ENCODE measurements around the gene HIC1.
A peak's percentile ranks its signal among the peaks of the same experiment; 100 is the strongest.

HIC1 gene

GRCh38 chr17:2047590-2047989, 7.3 kb upstream of the HIC1 start:
- no peak for DNase-seq

DNA sequence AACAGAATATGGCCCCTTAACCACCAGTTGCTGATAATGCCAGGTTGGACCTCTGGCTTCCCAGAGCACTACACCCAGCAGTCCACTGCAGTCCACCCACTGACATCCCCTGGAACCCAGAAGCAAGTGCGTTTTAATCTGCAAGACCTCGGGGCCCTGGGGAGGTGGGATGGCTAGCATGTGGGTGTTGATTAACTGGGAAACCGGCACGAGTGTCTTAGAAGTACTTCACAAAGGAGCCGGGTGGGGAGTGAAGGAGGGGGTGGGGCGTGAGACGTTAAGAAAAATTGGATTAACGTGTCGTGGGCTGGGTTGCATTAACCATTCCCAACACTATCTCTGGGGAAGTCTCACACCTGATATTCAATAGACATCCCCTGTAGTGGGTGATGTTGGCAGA, 6.1 kb upstream of the HIC1 start:
- no peak for DNase-seq

- peak; percentile 95 for DNase-seq
These were observed 5.3 kb upstream of the HIC1 start for GRCh38 chr17:2049333-2050299.

DNA sequence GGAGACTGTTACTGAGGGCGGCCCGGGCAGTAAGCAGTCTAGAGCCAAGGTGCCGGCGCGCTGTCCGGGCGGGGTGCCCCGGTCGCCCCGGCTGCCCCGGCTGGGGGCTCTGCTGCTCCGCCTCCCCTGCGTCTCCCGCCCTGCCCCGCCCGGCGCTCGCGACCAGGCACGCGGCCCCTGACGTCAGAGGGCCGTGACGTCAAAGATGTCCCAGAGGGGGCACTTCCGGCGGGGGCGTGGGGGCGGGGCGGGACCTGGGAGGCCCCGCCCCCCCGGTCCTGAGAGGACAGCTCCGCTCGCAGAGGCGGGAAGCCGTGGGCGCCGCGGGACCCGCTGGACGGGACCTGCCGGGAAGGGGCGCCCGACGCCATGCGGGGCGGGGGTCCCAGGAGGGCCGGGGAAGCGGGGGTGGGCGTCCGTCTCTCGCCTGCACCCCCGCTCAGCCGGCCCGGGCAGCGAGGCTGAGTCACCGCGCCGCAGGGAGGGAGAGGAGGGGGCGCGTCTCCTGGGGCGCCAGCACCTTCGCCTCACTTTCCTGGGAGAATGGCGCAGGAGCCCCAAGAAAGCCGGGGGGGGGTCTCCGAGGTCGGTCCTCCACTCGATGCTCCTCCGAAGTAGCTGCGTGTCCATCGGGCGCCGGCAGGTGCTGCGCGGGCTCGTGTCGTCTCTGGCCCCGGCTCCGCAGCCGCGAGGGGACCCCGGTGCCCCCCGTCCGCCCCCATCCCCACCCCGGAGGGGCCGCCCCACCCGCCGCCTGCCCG, 4.4 kb upstream of the HIC1 start:
- DNase-seq: peak; percentile 90

DNA sequence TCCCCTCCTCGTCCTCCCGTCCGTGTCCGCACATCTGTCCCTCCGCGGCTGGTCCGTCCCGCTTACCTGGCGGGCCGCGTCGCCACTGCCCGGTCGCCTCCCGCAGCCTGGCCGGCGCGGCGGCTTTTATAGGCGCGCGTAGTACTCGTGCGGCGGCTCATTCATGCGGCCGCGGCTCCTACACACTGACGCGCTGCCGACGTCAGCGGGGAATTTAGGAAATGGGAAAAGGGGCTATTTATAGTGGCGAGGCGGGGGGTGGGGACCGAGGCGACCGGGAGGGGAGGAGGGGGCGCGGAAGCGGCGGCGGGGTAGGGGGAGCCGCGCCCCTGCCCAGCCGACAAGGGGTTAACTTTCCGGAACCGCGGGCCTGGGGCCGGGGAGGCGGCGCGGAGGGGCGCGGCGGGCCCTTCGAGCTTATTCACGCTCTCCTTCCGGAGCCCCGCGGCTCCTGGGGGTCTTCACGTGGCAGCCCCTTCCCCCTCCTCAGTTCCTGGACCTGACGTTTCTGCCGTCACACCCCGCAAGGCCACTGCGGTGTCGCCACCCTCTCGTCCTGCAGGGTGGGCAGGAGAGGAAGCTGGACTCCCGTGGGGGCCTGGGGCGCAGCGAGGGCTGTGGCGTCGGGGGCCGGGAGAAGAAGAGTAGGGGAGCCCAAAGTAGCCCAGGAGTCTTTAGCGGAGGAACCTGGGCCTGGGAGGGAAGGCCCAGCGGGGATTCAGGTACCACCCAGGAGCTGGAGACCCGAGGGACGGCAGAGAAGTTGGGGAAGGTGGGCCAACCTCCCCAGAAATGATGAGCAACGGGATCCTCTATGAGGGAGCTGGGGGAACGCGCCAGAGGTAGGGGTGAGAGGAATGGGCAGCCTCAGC, 3.6 kb upstream of the HIC1 start:
- DNase-seq: no peak

GRCh38 chr17:2051933-2052559, 2.9 kb upstream of the HIC1 start:
- DNase-seq: no peak

GRCh38 chr17:2053380-2054261, 1.3 kb upstream of the HIC1 start:
- peak; percentile 92 for DNase-seq

DNA sequence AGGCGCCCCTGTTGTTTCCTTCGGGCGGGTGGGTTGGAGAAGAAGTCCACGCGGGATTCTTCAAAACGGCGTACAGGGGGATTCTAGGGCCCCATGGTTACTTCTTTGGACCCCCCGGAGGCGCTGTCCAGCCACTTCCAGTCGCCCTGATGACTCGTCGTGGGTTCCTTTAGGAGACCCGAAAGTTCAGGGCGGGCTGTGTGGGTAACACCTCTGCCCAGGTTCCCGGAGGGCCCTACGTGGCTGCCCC, 716 bp upstream of the HIC1 start:
- DNase-seq: peak; percentile 87

- DNase-seq: peak; percentile 81
These were observed 646 bp downstream of the HIC1 start for GRCh38 chr17:2055292-2056205.

DNA sequence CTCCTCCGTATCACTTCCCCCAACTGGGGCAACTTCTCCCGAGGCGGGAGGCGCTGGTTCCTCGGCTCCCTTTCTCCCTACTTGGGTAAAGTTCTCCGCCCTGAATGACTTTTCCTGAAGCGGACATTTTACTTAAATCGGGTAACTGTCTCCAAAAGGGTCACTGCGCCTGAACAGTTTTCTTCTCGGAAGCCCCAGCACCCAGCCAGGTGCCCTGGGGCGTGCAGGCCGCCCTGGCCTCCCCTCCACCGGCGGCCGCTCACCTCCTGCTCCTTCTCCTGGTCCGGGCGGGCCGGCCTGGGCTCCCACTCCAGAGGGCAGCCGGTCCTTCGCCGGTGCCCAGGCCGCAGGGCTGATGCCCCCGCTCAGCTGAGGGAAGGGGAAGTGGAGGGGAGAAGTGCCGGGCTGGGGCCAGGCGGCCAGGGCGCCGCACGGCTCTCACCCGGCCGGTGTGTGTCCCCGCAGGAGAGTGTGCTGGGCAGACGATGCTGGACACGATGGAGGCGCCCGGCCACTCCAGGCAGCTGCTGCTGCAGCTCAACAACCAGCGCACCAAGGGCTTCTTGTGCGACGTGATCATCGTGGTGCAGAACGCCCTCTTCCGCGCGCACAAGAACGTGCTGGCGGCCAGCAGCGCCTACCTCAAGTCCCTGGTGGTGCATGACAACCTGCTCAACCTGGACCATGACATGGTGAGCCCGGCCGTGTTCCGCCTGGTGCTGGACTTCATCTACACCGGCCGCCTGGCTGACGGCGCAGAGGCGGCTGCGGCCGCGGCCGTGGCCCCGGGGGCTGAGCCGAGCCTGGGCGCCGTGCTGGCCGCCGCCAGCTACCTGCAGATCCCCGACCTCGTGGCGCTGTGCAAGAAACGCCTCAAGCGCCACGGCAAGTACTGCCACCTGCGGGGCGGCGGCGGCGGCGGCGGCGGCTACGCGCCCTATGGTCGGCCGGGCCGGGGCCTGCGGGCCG, 1.6 kb downstream of the HIC1 start:
- DNase-seq: peak; percentile 82

DNA sequence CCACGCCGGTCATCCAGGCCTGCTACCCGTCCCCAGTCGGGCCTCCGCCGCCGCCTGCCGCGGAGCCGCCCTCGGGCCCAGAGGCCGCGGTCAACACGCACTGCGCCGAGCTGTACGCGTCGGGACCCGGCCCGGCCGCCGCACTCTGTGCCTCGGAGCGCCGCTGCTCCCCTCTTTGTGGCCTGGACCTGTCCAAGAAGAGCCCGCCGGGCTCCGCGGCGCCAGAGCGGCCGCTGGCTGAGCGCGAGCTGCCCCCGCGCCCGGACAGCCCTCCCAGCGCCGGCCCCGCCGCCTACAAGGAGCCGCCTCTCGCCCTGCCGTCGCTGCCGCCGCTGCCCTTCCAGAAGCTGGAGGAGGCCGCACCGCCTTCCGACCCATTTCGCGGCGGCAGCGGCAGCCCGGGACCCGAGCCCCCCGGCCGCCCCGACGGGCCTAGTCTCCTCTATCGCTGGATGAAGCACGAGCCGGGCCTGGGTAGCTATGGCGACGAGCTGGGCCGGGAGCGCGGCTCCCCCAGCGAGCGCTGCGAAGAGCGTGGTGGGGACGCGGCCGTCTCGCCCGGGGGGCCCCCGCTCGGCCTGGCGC, 2.4 kb downstream of the HIC1 start:
- DNase-seq: no peak

DNA sequence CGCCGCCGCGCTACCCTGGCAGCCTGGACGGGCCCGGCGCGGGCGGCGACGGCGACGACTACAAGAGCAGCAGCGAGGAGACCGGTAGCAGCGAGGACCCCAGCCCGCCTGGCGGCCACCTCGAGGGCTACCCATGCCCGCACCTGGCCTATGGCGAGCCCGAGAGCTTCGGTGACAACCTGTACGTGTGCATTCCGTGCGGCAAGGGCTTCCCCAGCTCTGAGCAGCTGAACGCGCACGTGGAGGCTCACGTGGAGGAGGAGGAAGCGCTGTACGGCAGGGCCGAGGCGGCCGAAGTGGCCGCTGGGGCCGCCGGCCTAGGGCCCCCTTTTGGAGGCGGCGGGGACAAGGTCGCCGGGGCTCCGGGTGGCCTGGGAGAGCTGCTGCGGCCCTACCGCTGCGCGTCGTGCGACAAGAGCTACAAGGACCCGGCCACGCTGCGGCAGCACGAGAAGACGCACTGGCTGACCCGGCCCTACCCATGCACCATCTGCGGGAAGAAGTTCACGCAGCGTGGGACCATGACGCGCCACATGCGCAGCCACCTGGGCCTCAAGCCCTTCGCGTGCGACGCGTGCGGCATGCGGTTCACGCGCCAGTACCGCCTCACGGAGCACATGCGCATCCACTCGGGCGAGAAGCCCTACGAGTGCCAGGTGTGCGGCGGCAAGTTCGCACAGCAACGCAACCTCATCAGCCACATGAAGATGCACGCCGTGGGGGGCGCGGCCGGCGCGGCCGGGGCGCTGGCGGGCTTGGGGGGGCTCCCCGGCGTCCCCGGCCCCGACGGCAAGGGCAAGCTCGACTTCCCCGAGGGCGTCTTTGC, 3.1 kb downstream of the HIC1 start:
- DNase-seq: no peak

- DNase-seq: peak; percentile 87
These were observed 4.0 kb downstream of the HIC1 start for GRCh38 chr17:2058586-2059546.

GRCh38 chr17:2059547-2060384, 4.9 kb downstream of the HIC1 start:
- no peak for DNase-seq

DNA sequence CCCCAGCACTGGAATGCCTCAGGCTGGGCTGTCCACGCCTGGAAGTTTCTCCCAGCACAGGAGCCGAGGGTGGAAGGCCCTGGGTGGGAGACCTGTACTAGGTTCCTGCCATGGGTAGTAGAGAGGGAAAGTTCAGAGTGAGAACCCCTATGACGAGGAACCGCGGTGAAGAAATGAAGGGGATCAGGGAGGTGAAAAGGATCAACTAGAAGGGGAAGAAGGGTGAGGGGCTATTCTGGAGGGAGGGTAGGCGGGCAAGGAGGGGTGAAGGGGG, 5.4 kb downstream of the HIC1 start:
- no peak for DNase-seq

All from activated CD8-positive, alpha-beta memory T cell treated with anti-CD3 and anti-CD28 coated beads for 24 hours (primary cell).